Activated naive CD4-positive, alpha-beta T cell treated with anti-CD3 and anti-CD28 coated beads, Interleukin-2, amount 50 U/mL, for 72 hours (primary cell): Measurements from ENCODE around the gene ADAMTS15. TPM values are rescaled to one million over a fixed set of nuclear protein-coding genes. Genes with fewer than 3 reads are reported as not detected.

Source experiments
- ATAC-seq, 2 donors: fragments of 150-1000 bp; cut with Tn5 transposase; 2 replicates each; pipeline ENCODE4 v1.10.0; 2021; ENCODE audit warnings: mild to moderate bottlenecking in 2 of 2, moderate library complexity in 2 of 2
- DNase-seq, 2 donors: peaks; one replicate each; pipeline ENCODE4 v3.0.0; 2021 to 2022; ENCODE audit warnings: low spot score in 2 of 2
- H3K27ac Mint-ChIP-seq, 2 donors: one replicate each; pipeline ENCODE4 v1.8.0; 2022; ENCODE audit warnings: mild to moderate bottlenecking in 2 of 2, mixed read lengths in 2 of 2
- H3K36me3 Mint-ChIP-seq, 2 donors: one replicate each; pipeline ENCODE4 v1.8.0; 2022; ENCODE audit warnings: mixed read lengths in 2 of 2
- H3K9me3 Mint-ChIP-seq, 2 donors: one replicate each; pipeline ENCODE4 v1.8.0; 2022; ENCODE audit warnings: mixed read lengths in 2 of 2
- total RNA-seq, 2 donors: library from RNA; stranded (reverse); gene quantifications; one replicate each; pipeline ENCODE4 v1.2.3, GENCODE V29; 2022

The ADAMTS15 gene
- total RNA-seq, 2 donors from 2014 or later: not detected

- Mint-ChIP-seq H3K9me3 (peaks cover 0 to under 1% of the 10 kb centered on the region in 2 donors), H3K27ac (no peak overlapping the region), H3K36me3 (no peaks in the 10 kb centered on the region)
- ATAC-seq (no peak), DNase-seq (no peak)
Observed at GRCh38 chr11:130478881-130479280, 30.4 kb downstream of the ADAMTS15 start.

- DNase-seq (no peak), ATAC-seq (no peak)
- Mint-ChIP-seq H3K36me3 (no peaks in the 10 kb centered on the region), H3K27ac (no peak overlapping the region), H3K9me3 (peaks cover 0 to 3% of the 10 kb centered on the region in 2 donors)
Observed at GRCh38 chr11:130480186-130480585, 31.7 kb downstream of the ADAMTS15 start.

GRCh38 chr11:130480711-130481140 lies 32.3 kb downstream of the ADAMTS15 start:
- Mint-ChIP-seq H3K36me3 (no peaks in the 10 kb centered on the region), H3K27ac (no peak overlapping the region), H3K9me3 (peaks cover 0 to 3% of the 10 kb centered on the region in 2 donors)
- DNase-seq: peak in 1 of 2 donors; percentile 18
- ATAC-seq: no peak

- Mint-ChIP-seq H3K27ac (no peak overlapping the region), H3K36me3 (no peaks in the 10 kb centered on the region), H3K9me3 (peaks cover 0 to 3% of the 10 kb centered on the region in 2 donors)
- no peak for ATAC-seq
- no peak for DNase-seq
Observed at GRCh38 chr11:130483124-130483523, 34.7 kb downstream of the ADAMTS15 start.

- Mint-ChIP-seq H3K27ac (peak overlapping the region in 1 of 2 donors; percentile 18), H3K9me3 (peaks cover 0 to 3% of the 10 kb centered on the region in 2 donors), H3K36me3 (no peaks in the 10 kb centered on the region)
- DNase-seq (no peak), ATAC-seq (no peak)
Observed at GRCh38 chr11:130485983-130486382, 37.5 kb downstream of the ADAMTS15 start.

- Mint-ChIP-seq H3K36me3 (no peaks in the 10 kb centered on the region), H3K27ac (no peak overlapping the region), H3K9me3 (peaks cover 0 to 3% of the 10 kb centered on the region in 2 donors)
- ATAC-seq (no peak), DNase-seq (no peak)
Observed at GRCh38 chr11:130486391-130486836, 38.0 kb downstream of the ADAMTS15 start.

GRCh38 chr11:130486987-130487923 lies 38.8 kb downstream of the ADAMTS15 start:
- ATAC-seq (no peak), DNase-seq (no peak)
- H3K27ac Mint-ChIP-seq: no peak overlapping the region
- peaks cover 0 to 3% of the 10 kb centered on the region in 2 donors for H3K9me3 Mint-ChIP-seq
- no peaks in the 10 kb centered on the region for H3K36me3 Mint-ChIP-seq

GRCh38 chr11:130487924-130488815 lies 39.7 kb downstream of the ADAMTS15 start:
- peaks cover 0 to 3% of the 10 kb centered on the region in 2 donors for H3K9me3 Mint-ChIP-seq
- peak overlapping the region in 1 of 2 donors; percentile 27 for H3K27ac Mint-ChIP-seq
- DNase-seq (no peak), ATAC-seq (no peak)
- H3K36me3 Mint-ChIP-seq: no peaks in the 10 kb centered on the region

- Mint-ChIP-seq H3K9me3 (peaks cover 0 to 1% of the 10 kb centered on the region in 2 donors), H3K36me3 (no peaks in the 10 kb centered on the region)
- no peak for ATAC-seq
Observed at GRCh38 chr11:130488848-130489584, 40.6 kb downstream of the ADAMTS15 start.

GRCh38 chr11:130489716-130490115 lies 41.3 kb downstream of the ADAMTS15 start:
- no peaks in the 10 kb centered on the region for H3K36me3 Mint-ChIP-seq
- H3K9me3 Mint-ChIP-seq: no peaks in the 10 kb centered on the region
- no peak for ATAC-seq
- H3K27ac Mint-ChIP-seq: no peak overlapping the region
- no peak for DNase-seq

More at GRCh38 chr11:130488848-130489584, 40.6 kb downstream of the ADAMTS15 start:
- H3K27ac Mint-ChIP-seq: no peak overlapping the region
- no peak for DNase-seq

- no peak overlapping the region for H3K27ac Mint-ChIP-seq
- ATAC-seq (no peak), DNase-seq (no peak)
- no peaks in the 10 kb centered on the region for H3K36me3 Mint-ChIP-seq
- no peaks in the 10 kb centered on the region for H3K9me3 Mint-ChIP-seq
Observed at GRCh38 chr11:130490682-130491449, 42.4 kb downstream of the ADAMTS15 start.

GRCh38 chr11:130498181-130498580 lies 49.7 kb downstream of the ADAMTS15 start:
- H3K27ac Mint-ChIP-seq: no peak overlapping the region
- no peak for DNase-seq
- H3K9me3 Mint-ChIP-seq: peaks cover 0 to 1% of the 10 kb centered on the region in 2 donors
- H3K36me3 Mint-ChIP-seq: no peaks in the 10 kb centered on the region
- ATAC-seq: no peak

- Mint-ChIP-seq H3K9me3 (peaks cover 0 to 3% of the 10 kb centered on the region in 2 donors), H3K27ac (no peak overlapping the region), H3K36me3 (no peaks in the 10 kb centered on the region)
- DNase-seq (no peak), ATAC-seq (no peak)
Observed at GRCh38 chr11:130499828-130500227, 51.4 kb downstream of the ADAMTS15 start.

- no peak for DNase-seq
- no peak for ATAC-seq
- H3K27ac Mint-ChIP-seq: no peak overlapping the region
- H3K36me3 Mint-ChIP-seq: peaks cover 9 to 19% of the 10 kb centered on the region in 2 donors
- H3K9me3 Mint-ChIP-seq: peaks cover 17 to 32% of the 10 kb centered on the region in 2 donors
Observed at GRCh38 chr11:130504317-130504716, 55.9 kb downstream of the ADAMTS15 start.

GRCh38 chr11:130508913-130509312 lies 60.5 kb downstream of the ADAMTS15 start:
- peaks cover 9 to 19% of the 10 kb centered on the region in 2 donors for H3K36me3 Mint-ChIP-seq
- no peak for ATAC-seq
- DNase-seq: no peak
- H3K27ac Mint-ChIP-seq: no peak overlapping the region
- peaks cover 17 to 29% of the 10 kb centered on the region in 2 donors for H3K9me3 Mint-ChIP-seq
